GM12872 (cell line): ENCODE data around the gene CXCL12.

Source experiments
- CTCF ChIP-seq: IDR thresholded peaks from 3 replicates; pipeline ENCODE4 v1.5.1; 2011; ENCODE audit warnings: low read depth, mild to moderate bottlenecking, low read length, moderate library complexity; ENCODE audit not compliant: insufficient read depth

The CXCL12 gene

GRCh38 chr10:44368637-44369036 is 16.3 kb downstream of the CXCL12 start:
- TF ChIP-seq CTCF: no peak

GRCh38 chr10:44366941-44367630 is 17.8 kb downstream of the CXCL12 start:
- TF ChIP-seq CTCF: no peak

- no peak for TF ChIP-seq CTCF
Measured at GRCh38 chr10:44364566-44364965, 20.3 kb downstream of the CXCL12 start.

GRCh38 chr10:44363716-44364115 is 21.2 kb downstream of the CXCL12 start:
- no peak for TF ChIP-seq CTCF

GRCh38 chr10:44362866-44363711 is 21.8 kb downstream of the CXCL12 start:
- TF ChIP-seq CTCF: no peak

GRCh38 chr10:44361109-44361508 is 23.8 kb downstream of the CXCL12 start:
- TF ChIP-seq CTCF: no peak

- TF ChIP-seq CTCF: no peak
Measured at GRCh38 chr10:44358080-44358771, 26.7 kb downstream of the CXCL12 start.
